GM12878 (cell line): Measurements from ENCODE around the gene DIP2A. TPM values are rescaled to one million over a fixed set of nuclear protein-coding genes. Genes with fewer than 3 reads are reported as not detected.

Experiments used
- ATAC-seq: fragments of 200-7000 bp; cut with Tn5 transposase; 3 replicates; pipeline ENCODE4 v1.9.1; 2020; ENCODE audit warnings: mild to moderate bottlenecking, moderate library complexity
- BruUV-seq: library from RNA; stranded (reverse); fragments of 400-500 nt; replicated peaks from 2 replicates; lab custom pipeline; 2021; lab: Mats Ljungman, UMichigan
- CTCF ChIA-PET: fragments of 300-600 bp; sonication (Branson Sonifier 250); formaldehyde crosslinking; extraction: SDS; loops from one replicate; lab custom pipeline; 2021; ENCODE audit warnings: inconsistent platforms; lab: Yijun Ruan, JAX
- POLR2A ChIA-PET: fragments of 350-600 bp; formaldehyde crosslinking; extraction: SDS; loops from one replicate; lab custom pipeline; 2021; ENCODE audit warnings: inconsistent platforms; lab: Charles Lee
- RAD21 ChIA-PET: fragments of 300-600 bp; sonication (Branson Sonifier 250); formaldehyde crosslinking; loops from one replicate; lab custom pipeline; 2023; ENCODE audit warnings: antibody characterized with exemption; ENCODE audit not compliant: unreplicated experiment; lab: Charles Lee
- SMC1A ChIA-PET: fragments of 300-600 bp; sonication (Branson Sonifier 250); formaldehyde crosslinking; loops from one replicate; lab custom pipeline; 2023; ENCODE audit not compliant: unreplicated experiment, uncharacterized antibody; lab: Charles Lee
- DNase-seq: peaks from one replicate; pipeline ENCODE4 v3.0.0-alpha.2; 2011; ENCODE audit warnings: low read depth, low spot score
- FAIRE-seq: peaks from 3 replicates; lab custom pipeline; 2011; peaks lifted over from hg19 to GRCh38; lab: Jason Lieb, UNC
- H2AFZ ChIP-seq: 2 replicates; pipeline ENCODE4 v1.6.0; 2011; ENCODE audit warnings: low read depth, low read length, control low read depth; ENCODE audit not compliant: control insufficient read depth
- H3K27ac ChIP-seq: 2 replicates; pipeline ENCODE4 v1.5.1; 2011; ENCODE audit warnings: control low read depth; ENCODE audit not compliant: control insufficient read depth, insufficient read depth
- H3K27me3 ChIP-seq, 2 experiments: replicated peaks in 1 of 2; 2 replicates each; pipeline versions ENCODE4 v1.6.0 to v1.6.1; 2011; ENCODE audit warnings: low read length in 1 of 2; ENCODE audit not compliant: control insufficient read depth in 2 of 2, insufficient read depth in 2 of 2
- H3K36me3 ChIP-seq, 2 experiments: 2 replicates each; pipeline ENCODE4 v1.5.1; 2011; ENCODE audit warnings: low read length in 1 of 2; ENCODE audit not compliant: control insufficient read depth in 2 of 2, insufficient read depth in 2 of 2
- H3K4me1 ChIP-seq: 2 replicates; pipeline ENCODE4 v1.6.1; 2011; ENCODE audit warnings: mild to moderate bottlenecking, low read length, moderate library complexity, mixed read lengths; ENCODE audit not compliant: control insufficient read depth, insufficient read depth
- H3K4me2 ChIP-seq: 2 replicates; pipeline ENCODE4 v1.6.0; 2011; ENCODE audit warnings: control low read depth; ENCODE audit not compliant: control insufficient read depth, insufficient read depth
- H3K4me3 ChIP-seq: fragments of 200-600 bp; sonication (generic); 2 replicates; pipeline ENCODE4 v1.5.1; 2016
- H3K79me2 ChIP-seq: 2 replicates; pipeline ENCODE4 v1.6.0; 2011; ENCODE audit warnings: low read length; ENCODE audit not compliant: control insufficient read depth, insufficient read depth
- H3K9ac ChIP-seq: 2 replicates; pipeline ENCODE4 v1.8.0; 2011; ENCODE audit warnings: low read length, control low read depth, mixed read lengths; ENCODE audit not compliant: control insufficient read depth, insufficient read depth
- H3K9me3 ChIP-seq: replicated peaks from 3 replicates; pipeline ENCODE4 v1.5.1; 2011; ENCODE audit warnings: mild to moderate bottlenecking, low read length; ENCODE audit not compliant: control insufficient read depth, insufficient read depth
- H4K20me1 ChIP-seq: 2 replicates; pipeline ENCODE4 v1.6.0; 2011; ENCODE audit not compliant: control insufficient read depth, insufficient read depth
- CBFB ChIP-seq: IDR thresholded peaks from 2 replicates; pipeline ENCODE4 v1.6.1; 2016; ENCODE audit warnings: antibody characterized with exemption, low read depth
- DPF2 ChIP-seq: fragments of 450-650 bp; IDR thresholded peaks from 2 replicates; pipeline ENCODE4 v1.6.1; 2017; ENCODE audit warnings: mild to moderate bottlenecking
- GATAD2B ChIP-seq: fragments of 450-650 bp; conservative IDR thresholded peaks from 2 replicates; pipeline ENCODE4 v1.6.1; 2017; ENCODE audit warnings: low read depth, mild to moderate bottlenecking, moderate library complexity
- HCFC1 ChIP-seq: fragments of 150-350 bp; IDR thresholded peaks from 2 replicates; pipeline ENCODE4 v1.6.1; 2014; ENCODE audit warnings: low read length
- LARP7 ChIP-seq: fragments of 450-650 bp; IDR thresholded peaks from 2 replicates; pipeline ENCODE4 v1.6.1; 2017; ENCODE audit warnings: mild to moderate bottlenecking
- NBN ChIP-seq: fragments of 450-650 bp; IDR thresholded peaks from 2 replicates; pipeline ENCODE4 v1.6.1; 2016
- PML ChIP-seq: IDR thresholded peaks from 2 replicates; pipeline ENCODE4 v1.6.1; 2012; ENCODE audit warnings: low read length, inconsistent platforms
- POLR2A ChIP-seq: IDR thresholded peaks from 2 replicates; pipeline ENCODE4 v1.6.1; 2011; ENCODE audit warnings: low read depth, mild to moderate bottlenecking, low read length
- SMARCA5 ChIP-seq: fragments of 450-650 bp; IDR thresholded peaks from 2 replicates; pipeline ENCODE4 v1.6.1; 2017; ENCODE audit warnings: mild to moderate bottlenecking
- ZNF207 ChIP-seq: fragments of 450-650 bp; IDR thresholded peaks from 2 replicates; pipeline ENCODE4 v1.6.1; 2014; ENCODE audit warnings: antibody characterized with exemption, mild to moderate bottlenecking, borderline replicate concordance
- ZNF687 ChIP-seq: fragments of 450-650 bp; IDR thresholded peaks from 2 replicates; pipeline ENCODE4 v1.6.1; 2017; ENCODE audit warnings: mild to moderate bottlenecking, moderate library complexity
- ZSCAN29 ChIP-seq: fragments of 450-650 bp; IDR thresholded peaks from 2 replicates; pipeline ENCODE4 v1.6.1; 2017; ENCODE audit warnings: mild to moderate bottlenecking, moderate library complexity
- whole genome bisulfite sequencing: methylation state at CpG from one replicate; pipeline ENCODE4 v1.1.6; 2016; ENCODE audit warnings: low lambda C conversion rate; ENCODE audit not compliant: insufficient replicate concordance, insufficient coverage; ENCODE audit errors: missing lambda C conversion rate; 5-methylcytosine and 5-hydroxymethylcytosine counted together
- in situ Hi-C: fragments of 300-500 bp; cut with MboI; formaldehyde crosslinking; loops from 9 replicates; pipeline ENCODE4 v1.14.3; 2018; ENCODE audit warnings: mixed read lengths
- intact Hi-C: fragments of 100-400 bp; cut with micrococcal nuclease; formaldehyde crosslinking; loops from one replicate; pipeline ENCODE4 v1.14.2; 2022; ENCODE audit not compliant: unreplicated experiment
- polyA plus RNA-seq, 11 experiments: library from polyadenylated mRNA; depleted of rRNA in 4 of 11; unstranded in 6 of 11; stranded (reverse) in 5 of 11; fragments of >200 nt; fragmentation: Nextera tagmentation in 4 of 11; fragmentation: Illumina TruSeq in 1 of 11; extraction: Ambion mirVana in 4 of 11; extraction: Trizol in 1 of 11; gene quantifications; 1 replicate in 1 of 11; 2 replicates in 10 of 11; pipeline versions ENCODE4 v1.2.1 to v1.2.3, GENCODE V29; 2011 to 2016; ENCODE audit warnings: inconsistent platforms in 2 of 11, missing spikeins in 2 of 11, low read depth in 1 of 11
- total RNA-seq, 4 experiments: library from RNA; depleted of rRNA in 3 of 4; stranded (reverse); fragments of >200 nt in 3 of 4; fragmentation: Illumina TruSeq in 1 of 4; extraction: Trizol in 1 of 4; gene quantifications; 2 replicates each; pipeline versions ENCODE4 v1.2.1 to v1.2.3, GENCODE V29; 2013 to 2021
- TF ChIP-seq, protein P1 (sequence below): fragments of 450-650 bp; IDR thresholded peaks from 2 replicates; pipeline ENCODE4 v1.6.1; 2018; ENCODE audit warnings: mild to moderate bottlenecking, low read depth, moderate library complexity; ENCODE audit not compliant: partially characterized antibody
- TF ChIP-seq, protein P2 (sequence below): IDR thresholded peaks from 2 replicates; pipeline ENCODE4 v1.6.1; 2012; ENCODE audit warnings: low read depth, low read length, improper control_type of control experiment
- TF ChIP-seq, protein P3 (sequence below): fragments of 450-650 bp; conservative IDR thresholded peaks from 2 replicates; pipeline ENCODE4 v1.6.1; 2017; ENCODE audit warnings: mild to moderate bottlenecking, moderate library complexity

DIP2A gene
- total and polyA plus RNA-seq, 10 of the 15 experiments (the other 5 are each of a cell fraction or from before 2014, with no cell fraction given): 1.7 to 25.5 (median 12.2) TPM

DNA sequence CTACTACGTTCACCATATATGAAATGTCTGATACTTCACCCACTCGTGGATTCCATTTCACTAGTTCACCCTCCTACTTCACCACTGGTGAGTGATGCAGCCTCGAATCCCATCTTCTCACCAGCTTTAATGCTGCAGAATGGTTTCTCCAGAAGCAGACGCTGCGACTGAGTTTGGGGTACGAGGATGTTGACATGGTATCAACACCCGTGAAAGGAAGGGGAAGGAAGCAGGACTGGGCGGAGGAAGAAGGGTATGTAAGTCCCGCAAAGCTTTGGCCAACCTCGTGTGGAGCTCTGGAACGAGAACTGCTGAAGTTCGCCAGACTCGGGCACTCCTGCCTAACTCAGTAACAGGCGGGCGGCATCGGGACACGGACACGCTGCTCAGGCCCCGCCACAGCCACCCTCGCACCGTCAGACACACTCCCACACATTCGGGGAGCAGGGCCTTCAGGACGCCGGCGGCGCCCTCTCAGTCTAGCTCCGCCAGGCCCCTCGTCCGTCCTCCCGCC is 833 bp upstream of the DIP2A start (continued):
- TF ChIP-seq, protein P1, sequence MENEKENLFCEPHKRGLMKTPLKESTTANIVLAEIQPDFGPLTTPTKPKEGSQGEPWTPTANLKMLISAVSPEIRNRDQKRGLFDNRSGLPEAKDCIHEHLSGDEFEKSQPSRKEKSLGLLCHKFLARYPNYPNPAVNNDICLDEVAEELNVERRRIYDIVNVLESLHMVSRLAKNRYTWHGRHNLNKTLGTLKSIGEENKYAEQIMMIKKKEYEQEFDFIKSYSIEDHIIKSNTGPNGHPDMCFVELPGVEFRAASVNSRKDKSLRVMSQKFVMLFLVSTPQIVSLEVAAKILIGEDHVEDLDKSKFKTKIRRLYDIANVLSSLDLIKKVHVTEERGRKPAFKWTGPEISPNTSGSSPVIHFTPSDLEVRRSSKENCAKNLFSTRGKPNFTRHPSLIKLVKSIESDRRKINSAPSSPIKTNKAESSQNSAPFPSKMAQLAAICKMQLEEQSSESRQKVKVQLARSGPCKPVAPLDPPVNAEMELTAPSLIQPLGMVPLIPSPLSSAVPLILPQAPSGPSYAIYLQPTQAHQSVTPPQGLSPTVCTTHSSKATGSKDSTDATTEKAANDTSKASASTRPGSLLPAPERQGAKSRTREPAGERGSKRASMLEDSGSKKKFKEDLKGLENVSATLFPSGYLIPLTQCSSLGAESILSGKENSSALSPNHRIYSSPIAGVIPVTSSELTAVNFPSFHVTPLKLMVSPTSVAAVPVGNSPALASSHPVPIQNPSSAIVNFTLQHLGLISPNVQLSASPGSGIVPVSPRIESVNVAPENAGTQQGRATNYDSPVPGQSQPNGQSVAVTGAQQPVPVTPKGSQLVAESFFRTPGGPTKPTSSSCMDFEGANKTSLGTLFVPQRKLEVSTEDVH: no peak
- TF ChIP-seq, protein P2, sequence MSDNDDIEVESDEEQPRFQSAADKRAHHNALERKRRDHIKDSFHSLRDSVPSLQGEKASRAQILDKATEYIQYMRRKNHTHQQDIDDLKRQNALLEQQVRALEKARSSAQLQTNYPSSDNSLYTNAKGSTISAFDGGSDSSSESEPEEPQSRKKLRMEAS: no peak; the same call in 1 of the 2 replicates
- TF ChIP-seq CBFB: no peak
- TF ChIP-seq, protein P3, sequence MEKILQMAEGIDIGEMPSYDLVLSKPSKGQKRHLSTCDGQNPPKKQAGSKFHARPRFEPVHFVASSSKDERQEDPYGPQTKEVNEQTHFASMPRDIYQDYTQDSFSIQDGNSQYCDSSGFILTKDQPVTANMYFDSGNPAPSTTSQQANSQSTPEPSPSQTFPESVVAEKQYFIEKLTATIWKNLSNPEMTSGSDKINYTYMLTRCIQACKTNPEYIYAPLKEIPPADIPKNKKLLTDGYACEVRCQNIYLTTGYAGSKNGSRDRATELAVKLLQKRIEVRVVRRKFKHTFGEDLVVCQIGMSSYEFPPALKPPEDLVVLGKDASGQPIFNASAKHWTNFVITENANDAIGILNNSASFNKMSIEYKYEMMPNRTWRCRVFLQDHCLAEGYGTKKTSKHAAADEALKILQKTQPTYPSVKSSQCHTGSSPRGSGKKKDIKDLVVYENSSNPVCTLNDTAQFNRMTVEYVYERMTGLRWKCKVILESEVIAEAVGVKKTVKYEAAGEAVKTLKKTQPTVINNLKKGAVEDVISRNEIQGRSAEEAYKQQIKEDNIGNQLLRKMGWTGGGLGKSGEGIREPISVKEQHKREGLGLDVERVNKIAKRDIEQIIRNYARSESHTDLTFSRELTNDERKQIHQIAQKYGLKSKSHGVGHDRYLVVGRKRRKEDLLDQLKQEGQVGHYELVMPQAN: no peak
- no peak for TF ChIP-seq NBN
- TF ChIP-seq ZNF207: no peak

GRCh38 chr21:46459024-46459355 is 299 bp downstream of the DIP2A start:
- Histone ChIP-seq H3K4me3 (peak overlapping the region; percentile 87), H2AFZ (peak overlapping the region; percentile 86), H3K36me3 (peaks cover 0 to 10% of the 10 kb centered on the region in 2 experiments; a peak in 2 of 4 replicates), H3K27ac (peak overlapping the region; percentile 69), H3K4me1 (no peaks in the 10 kb centered on the region), H3K9me3 (no peaks in the 10 kb centered on the region), H3K4me2 (no peak overlapping the region), H3K9ac (peak overlapping the region; percentile 77), H3K27me3 (no peaks in the 10 kb centered on the region), H3K79me2 (peaks cover 49% of the 10 kb centered on the region)
- DNase-seq (no peak), FAIRE-seq (no peak)
- in situ Hi-C loops: no loop called here
- ChIA-PET SMC1A (interaction anchor here (1.2 to 4.4 kb wide), 5 partner anchors 13 to 180 kb away, joined by 3 to 16 read pairs (median 6); a partner anchor contains a TSS), POLR2A (interaction anchor here (1.4 to 2.1 kb wide), 3 partner anchors 46 to 175 kb away, joined by 3 to 7 read pairs (median 6); a partner anchor contains a TSS)
- peak; percentile 39 for TF ChIP-seq DPF2
- peak; percentile 61 for TF ChIP-seq SMARCA5
- no peak for TF ChIP-seq PML
- peak; percentile 80; the same call in 1 of the 2 replicates for TF ChIP-seq POLR2A
- peak; percentile 78; the same call in 1 of the 2 replicates for TF ChIP-seq LARP7
- TF ChIP-seq ZSCAN29: no peak
- no peak for TF ChIP-seq HCFC1
- TF ChIP-seq ZNF687: 0 out of 2 replicates have a peak, but pooled peaks have one; percentile 9
- TF ChIP-seq GATAD2B: peak; percentile 7; the same call in 1 of the 2 replicates
- TF ChIP-seq, all 136 proteins: peak for 6
- BruUV-seq: no TSS peak
- no peaks in the 10 kb centered on the region for H4K20me1 ChIP-seq
- no peak for ATAC-seq
- intact Hi-C loops: loop anchor here (2.0 to 5.0 kb wide), 2 partner anchors 46 to 137 kb away; partner anchors contain the start of genes C21orf58 and PCNT
- RAD21 ChIA-PET: interaction anchor here (1.1 to 1.5 kb wide), 4 partner anchors 46 to 315 kb away, joined by 3 to 5 read pairs (median 3); partner anchors contain the start of gene YBEY
- CTCF ChIA-PET: interaction anchor here (1.0 kb wide), 1 partner anchor 202 kb away, joined by 3 read pairs; no protein-coding TSS in a partner anchor
- 2% methylated on average over 15 of the region's 36 CpGs for WGBS
